ENCODE data around the gene OR5B17.
"Not testable (repeated sequence)": the region's sequence is repeated elsewhere in the genome, so short reads cannot be mapped to it uniquely, and the experiment has no call there.

Gene OR5B17

DNA sequence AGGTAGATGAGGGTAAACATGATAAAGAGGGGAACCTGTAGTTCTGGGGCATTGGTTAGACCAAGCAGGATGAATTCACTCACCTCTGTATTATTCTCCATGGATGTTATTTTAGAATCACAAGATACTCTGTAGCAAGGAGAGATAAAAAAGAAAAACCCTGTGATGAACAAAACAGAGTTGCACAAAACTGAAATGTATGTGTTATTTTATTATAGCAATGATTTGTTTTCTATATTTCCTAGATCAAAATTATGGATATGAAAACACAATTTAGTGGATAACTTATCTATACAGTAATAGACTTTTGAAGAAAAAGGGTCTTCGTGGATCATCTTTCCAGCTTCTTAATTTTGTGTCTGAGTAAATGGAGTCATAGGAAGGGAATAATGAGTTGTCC, at the start of gene OR5B17:
Gene OR5B17 (minus strand): TSS at position 101 of the 400 bp plus-strand sequence. CDS start 0 bp downstream, at position 101.
- intact Hi-C loops (cut with DNase I): no loop called here

DNA sequence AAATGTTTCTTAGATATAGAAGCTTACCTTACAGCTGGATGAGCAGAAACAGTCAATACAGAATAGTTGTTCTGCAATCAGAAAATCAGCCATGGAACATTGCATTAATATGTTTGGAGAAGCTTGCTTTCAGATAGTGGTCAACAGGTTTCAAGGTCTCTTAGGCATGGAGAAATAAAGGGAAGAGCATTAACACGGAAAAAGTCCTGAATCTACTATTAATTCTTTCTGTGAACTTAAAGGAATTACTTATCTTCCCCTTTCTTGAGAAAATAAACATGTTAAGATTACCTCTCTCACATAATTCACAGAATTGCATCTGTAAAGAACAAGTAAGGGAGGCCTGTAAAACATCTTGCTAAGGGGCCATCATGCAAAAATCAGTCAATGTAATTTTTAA, 47.9 kb upstream of the OR5B17 start, which contains the start of gene OR5B3:
Gene OR5B3 (minus strand): TSS at position 101 of the 400 bp plus-strand sequence. CDS start 3,465 bp downstream, outside the sequence.
- DNase-seq: no peak
- intact Hi-C loops (cut with DNase I): no loop called here

More for the DNA sequence above, at the start of gene OR5B17:
- no peak for DNase-seq

DNA sequence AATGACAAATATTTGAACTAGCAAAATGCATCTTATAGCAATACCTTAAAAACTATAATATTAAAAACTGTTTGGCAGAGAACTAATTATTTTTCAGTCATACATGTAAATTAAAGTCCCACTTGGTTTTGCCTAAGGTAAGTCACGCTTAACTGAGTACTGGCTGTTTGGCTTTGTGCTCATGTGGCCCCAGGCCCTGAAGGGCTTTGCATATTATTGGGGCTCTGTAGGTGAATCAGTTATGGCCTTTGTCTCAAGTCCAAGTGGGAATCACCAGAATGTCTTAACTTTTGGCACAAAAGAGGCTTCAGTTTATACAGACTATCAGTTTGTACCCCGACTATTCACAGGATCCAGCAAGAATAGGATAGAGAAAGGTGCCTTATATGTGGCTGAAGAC, 40.8 kb upstream of the OR5B17 start:
- DNase-seq; intact Hi-C loops (cut with DNase I): not testable (repeated sequence)

DNA sequence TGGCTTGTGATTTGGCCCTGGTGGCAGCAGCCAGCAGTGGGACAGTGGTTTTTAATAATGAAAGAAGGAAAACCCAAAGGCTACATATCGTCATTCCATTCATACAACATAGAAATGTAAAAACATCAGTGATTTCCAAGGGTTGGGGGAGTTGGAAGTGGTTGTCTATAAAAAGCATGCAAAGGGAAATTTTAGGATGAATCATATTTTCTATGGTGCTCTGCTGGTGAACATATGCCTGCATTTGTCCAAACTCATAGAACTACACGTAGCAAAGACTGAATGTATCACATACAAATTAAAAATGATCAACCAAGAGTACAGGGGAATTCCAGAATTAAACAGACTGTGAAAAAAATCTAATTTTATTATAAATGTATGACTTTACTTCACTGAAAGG, 36.7 kb upstream of the OR5B17 start:
- intact Hi-C loops (cut with DNase I): no loop called here
- no peak for DNase-seq

DNA sequence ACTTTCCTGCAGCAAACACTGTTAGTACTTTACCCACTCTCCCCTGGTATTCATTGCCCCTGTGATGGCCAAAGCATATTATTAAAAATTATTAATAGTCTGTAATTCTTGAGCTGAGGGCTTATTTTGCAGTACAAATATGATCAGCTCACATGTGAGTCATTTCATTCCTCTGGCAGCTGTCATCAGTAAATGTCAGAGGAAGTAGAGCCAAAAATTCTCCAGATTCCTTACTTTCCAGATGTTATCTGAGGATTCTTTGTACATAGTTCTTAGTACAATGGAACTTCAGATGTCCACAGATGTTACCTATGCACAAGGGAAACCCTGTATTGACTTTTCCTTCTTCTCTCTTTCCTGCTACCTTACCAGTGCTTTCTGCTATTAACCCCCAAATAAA, 35.3 kb upstream of the OR5B17 start:
- no peak for DNase-seq
- intact Hi-C loops (cut with DNase I): no loop called here

DNA sequence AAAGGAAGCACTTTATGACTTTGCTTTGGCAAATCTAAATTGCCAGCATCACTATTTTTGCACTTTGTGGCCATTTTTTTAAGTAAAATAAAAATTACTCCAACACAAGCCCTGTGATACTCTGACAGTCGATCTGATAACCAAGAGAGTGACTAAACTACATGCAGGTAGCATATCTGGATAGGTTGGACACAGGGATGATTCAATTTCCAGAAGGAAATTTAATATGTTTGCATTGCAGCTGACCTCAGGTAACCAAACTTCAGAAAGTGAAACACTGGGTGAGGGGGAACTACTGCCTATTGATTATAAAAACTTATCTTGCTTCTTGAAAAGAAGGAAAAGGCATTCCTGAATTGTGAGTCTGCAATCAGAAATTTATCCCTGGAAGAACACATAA, 33.9 kb upstream of the OR5B17 start:
- intact Hi-C loops (cut with DNase I): no loop called here
- DNase-seq: no peak

DNA sequence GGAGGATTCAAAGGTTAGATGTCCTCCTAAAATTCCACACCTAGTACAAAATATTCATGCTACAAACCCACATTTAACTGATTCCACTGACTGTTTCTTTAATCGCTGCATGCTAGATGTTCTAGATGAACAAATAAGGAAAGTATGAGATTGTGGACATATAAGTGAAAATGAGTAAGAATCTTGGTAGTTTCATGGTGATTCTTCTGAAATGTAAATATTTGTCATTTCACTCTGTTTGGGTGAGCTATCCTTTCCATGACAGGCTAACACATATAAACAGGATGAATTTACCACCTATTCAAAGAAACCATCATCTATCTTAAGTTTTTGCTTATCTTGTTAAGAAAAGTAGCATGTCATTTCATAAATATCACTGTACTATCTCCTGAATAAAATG, 33.0 kb upstream of the OR5B17 start:
- intact Hi-C loops (cut with DNase I): no loop called here
- DNase-seq: no peak

DNA sequence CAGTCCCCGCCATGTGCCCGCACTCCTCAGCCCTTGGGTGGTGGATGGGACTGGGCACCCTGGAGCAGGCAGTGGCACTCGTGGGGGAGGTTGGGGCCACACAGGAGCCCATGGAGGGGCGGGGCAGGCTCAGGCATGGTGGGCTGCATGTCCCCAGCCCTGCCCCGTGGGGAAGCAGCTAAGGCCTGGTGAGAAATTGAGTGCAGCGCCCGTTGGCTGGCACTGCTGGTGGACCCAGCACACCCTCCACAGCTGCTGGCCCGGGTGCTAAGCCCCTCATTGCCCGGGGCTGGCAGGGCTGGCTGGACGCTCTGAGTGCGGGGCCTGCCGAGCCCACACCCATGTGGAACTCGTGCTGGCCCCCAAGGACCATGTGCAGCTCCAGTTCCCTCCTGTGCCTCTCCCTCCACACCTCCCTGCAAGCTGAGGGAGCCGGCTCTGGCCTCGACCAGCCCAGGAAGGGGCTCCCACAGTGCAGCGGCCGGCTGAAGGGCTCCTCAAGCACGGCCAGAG, 31.7 kb upstream of the OR5B17 start:
- DNase-seq: no peak
- intact Hi-C loops (cut with DNase I): no loop called here

DNA sequence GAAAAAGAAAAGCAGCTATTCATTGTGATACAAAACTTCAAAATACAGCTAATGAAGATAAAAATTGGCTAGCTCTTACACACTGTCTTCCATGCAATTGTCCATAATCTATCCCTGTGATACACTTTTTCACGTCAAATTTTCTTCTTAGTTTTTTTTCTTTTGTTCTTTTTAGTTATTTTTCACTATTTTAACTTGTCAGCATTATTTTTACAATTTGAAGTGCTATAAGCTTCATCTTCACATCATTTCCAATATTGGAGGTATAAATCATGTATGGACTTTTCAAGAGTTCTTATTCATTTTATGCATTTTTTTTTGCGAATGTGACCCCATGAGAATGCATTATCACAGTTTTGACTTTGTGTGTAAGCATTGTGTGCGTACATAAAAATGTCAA, 4.1 kb downstream of the OR5B17 start:
- intact Hi-C loops (cut with DNase I): no loop called here
- no peak for DNase-seq

DNA sequence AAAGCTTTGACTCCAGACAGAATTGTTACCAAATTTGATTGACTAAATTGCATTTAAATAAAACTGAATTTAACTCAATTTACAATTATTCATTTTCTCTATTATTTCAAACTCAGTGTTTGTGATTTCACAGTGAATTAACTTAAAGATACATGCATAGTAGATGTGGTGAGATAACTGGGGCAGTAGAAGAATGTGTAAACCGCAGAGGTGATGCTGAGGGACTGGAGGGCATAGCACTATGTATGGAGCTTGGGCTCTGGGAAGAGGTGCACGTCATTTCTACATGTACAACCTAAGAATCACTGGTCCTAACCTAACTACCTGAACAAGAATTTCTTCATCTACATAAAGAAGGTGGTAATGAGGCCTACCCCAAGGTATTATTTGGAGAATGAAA, 13.7 kb downstream of the OR5B17 start:
- no peak for DNase-seq
- intact Hi-C loops (cut with DNase I): no loop called here

DNA sequence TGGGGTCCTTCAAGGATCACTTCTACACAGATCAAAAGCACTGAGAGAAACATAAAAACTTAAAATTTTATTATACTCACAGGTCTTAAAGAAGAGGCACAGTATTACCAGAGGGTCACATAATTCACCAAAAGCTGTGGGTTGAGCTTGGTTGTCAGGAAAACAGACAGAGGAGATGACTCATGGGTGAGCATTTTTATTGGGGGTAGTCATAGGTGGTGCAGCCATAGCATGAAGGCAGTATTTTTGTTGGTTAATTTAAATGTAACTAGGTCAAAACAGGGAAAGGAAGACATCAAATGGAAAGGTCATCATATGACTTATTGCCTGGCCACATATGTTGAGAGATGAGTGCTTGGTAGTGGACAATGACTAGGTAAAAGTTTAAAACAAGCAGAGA, 24.2 kb downstream of the OR5B17 start:
- intact Hi-C loops (cut with DNase I): no loop called here
- no peak for DNase-seq

DNA sequence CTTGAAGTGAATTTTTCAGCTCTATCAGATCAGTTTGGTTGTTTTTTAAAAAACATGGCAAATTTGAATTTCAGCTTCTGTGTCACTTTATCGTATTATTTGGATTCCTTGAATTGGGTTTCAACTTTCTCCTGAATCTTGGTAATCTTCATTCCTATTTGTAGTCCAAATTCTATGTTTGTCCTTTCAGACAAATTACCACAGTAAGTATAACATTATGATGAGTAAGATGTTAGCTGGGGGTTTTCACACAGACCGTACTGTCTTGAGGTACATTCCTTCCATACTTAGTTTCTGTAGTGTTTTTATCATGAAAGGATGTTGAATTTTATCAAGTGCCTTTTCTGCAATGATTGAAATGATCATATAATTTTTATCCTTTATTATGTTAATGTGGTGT, 28.0 kb downstream of the OR5B17 start:
- no peak for DNase-seq
- intact Hi-C loops (cut with DNase I): no loop called here

DNA sequence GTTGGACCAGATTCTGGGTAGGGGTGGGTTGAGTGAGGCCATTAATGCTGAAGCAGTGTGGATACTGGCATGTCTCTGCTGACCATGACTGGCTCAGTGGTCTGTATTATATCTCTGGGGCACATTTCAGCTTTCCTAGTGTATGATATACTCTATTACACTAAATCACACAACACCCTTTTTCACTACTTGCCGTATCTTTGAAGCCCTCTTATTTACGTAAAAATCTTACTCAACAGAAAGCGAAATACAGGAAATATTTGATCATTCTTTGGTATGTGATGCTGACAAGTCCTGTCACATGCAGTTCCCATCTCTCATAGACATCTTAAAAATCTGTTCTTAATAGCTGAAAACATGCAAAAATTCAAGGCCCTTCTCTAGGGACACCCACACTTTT, 40.3 kb downstream of the OR5B17 start:
- intact Hi-C loops (cut with DNase I): no loop called here
- DNase-seq: no peak

DNA sequence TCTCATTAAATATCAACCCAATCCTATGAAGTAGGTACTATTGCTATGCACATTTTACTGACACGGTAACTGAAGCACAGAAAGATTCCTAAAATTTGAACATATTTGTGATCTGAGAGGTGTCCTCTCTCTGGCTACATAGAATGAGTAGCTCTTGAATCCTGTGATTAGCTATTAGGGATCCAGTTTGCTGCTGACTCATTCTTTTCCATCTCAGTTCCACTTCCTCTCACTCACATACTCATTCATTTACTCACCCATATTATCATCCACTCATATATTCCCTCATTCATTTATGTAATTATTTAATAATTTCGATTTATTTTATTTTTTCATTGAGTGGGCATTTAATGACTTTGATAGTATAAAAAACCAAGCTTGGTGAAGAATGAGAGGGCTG, 42.7 kb downstream of the OR5B17 start:
- no peak for DNase-seq

More for the DNA sequence above, 42.7 kb downstream of the OR5B17 start:
- intact Hi-C loops (cut with DNase I): no loop called here

Data from head of caudate nucleus (tissue), 42 donors.